ENCODE data around the gene FSTL4.

- no peak for TF ChIP-seq CTCF (IDR thresholded peaks at IDR 0.05; ENCODE audit: low read length)
- no peak for TF ChIP-seq EZH2 (IDR thresholded peaks at IDR 0.05; ENCODE audit: borderline replicate concordance, low read length)
Observed at GRCh38 chr5:133354323-133355185, 257.8 kb downstream of the FSTL4 start.
